NT2/D1 (cell line): ENCODE results near the gene GABPB1.

Experiments used
- SUZ12 ChIP-seq: IDR thresholded peaks from 2 replicates; pipeline ENCODE4 v1.6.1; 2011; ENCODE audit not compliant: insufficient read length, insufficient read depth; ENCODE audit errors: extremely low read depth
- YY1 ChIP-seq: IDR thresholded peaks from 2 replicates; pipeline ENCODE4 v1.6.1; 2011; ENCODE audit not compliant: insufficient read length, insufficient read depth
- ZNF274 ChIP-seq: IDR thresholded peaks from 2 replicates; pipeline ENCODE4 v1.6.1; 2011; ENCODE audit warnings: mild to moderate bottlenecking, low read depth, low read length

- no peak for TF ChIP-seq YY1
- TF ChIP-seq SUZ12, result no peak
- no peak for TF ChIP-seq ZNF274
Measured at GRCh38 chr15:50361756-50362155, 6.8 kb upstream of the GABPB1 start.
